HG03196 (cell line): ENCODE results near the gene RALGDS.
A peak's percentile ranks its signal among the peaks of the same experiment; 100 is the strongest.

ENCODE experiments used
- ATAC-seq: cut with Tn5 transposase; IDR thresholded peaks from one replicate; pipeline ENCODE4 v1.9.1; 2021; ENCODE audit not compliant: unreplicated experiment

Gene RALGDS

DNA sequence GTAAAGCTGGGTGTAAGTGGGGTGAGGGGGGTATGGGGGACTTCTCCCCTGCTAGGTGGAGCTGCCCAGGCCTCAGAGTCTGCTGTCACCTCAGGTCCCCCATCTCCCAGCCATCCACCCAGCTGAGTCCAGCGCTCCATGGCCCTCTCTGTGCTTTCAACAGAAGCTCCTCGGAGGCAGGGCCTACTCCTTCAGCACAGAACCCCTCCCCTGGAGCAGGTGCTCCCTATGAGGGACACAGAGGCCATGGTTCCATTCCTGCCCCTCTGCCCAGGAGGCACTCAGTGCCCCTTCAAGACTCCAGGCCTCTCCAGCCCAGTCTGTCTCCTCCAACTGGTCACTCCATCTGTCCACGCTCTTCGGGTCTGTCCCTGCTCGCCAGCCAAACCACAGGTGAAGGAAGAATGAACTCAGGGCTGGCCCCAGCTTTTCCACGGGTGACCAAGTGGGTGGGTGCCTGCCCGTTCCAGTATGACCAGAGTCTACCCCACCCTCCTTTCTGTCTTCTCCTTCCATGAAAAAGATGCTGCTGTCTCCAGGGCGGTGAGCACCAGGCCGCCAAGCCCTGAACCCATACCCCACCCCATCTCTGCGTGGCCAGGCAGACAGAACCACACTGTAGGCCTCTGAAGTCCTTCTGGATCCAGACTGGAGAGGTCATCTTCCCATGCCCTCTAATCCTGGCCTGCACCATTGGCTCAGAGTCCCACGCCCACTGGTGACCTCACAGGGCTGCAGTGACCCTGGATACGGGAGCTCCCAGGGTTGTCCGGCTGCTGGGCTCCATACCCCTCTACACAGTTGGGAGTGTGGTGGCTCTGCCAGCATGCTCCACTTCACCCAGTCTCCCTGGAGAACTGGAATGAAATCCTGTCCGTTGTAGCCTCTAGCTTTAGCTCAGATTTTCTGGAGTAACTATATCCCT lies 30.8 kb upstream of the RALGDS start:
- ATAC-seq = no peak

DNA sequence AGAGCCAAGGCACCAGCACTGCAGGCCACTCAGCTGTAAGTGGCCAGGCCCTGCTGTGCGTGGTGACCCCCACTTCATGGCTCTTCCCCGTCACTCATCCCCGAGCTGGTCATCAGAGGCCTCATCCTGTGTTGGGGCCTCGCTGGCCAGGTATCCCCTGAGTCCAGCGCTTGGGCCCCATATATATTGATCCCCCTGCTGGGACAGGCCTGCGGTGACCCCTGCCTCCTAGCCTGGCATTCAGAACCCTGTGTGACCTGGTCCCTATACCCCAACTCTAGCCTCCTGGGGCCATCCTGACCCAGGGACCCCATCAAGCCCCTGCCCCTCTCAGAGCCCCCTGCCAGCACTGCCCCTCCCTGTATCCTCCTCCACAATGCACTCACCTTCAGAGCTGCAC lies 30.0 kb upstream of the RALGDS start:
- ATAC-seq = no peak

DNA sequence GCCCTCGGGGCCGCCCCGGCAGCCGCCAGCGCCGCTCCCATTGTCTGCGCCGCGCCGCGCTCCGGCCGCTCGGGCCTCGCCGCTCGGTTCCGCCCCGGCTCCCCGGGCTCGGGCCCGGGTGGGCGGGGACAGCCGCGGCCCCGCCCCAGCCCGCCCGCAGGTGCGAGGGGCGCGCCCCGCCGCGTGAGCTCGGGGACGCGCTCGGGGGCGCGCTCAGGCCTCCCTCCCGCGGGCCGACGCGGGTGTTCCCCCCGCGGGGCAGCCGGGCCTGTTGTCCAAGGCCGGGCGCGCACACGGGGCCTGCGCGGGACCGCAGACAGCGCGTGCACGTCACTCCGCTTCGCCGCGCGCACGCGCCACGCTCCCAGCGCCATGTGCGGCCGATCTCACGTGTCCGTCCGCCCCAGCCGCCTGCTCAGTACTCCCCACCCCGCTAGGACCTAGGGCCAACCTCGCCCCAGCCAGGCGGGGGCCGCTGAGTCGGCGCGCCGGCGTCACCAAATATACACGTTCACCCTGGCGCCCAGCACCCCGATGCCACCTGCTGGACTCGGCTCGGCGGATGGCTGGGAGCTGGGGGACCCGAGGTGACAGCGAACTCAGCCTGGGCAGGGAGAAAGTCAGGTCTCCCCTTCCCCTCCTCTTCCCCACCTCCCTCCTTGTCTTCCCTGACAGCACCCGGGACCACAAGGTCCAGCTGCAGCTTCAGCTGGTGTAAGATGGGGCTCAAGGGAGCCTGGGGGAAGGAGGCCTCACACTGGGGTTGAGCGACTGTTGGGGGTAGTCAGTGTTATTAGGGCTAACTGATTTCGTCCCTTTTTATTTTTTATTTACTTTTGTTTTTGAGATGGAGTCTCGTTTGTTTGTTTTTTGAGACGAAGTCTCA lies 28.3 kb upstream of the RALGDS start:
- ATAC-seq = peak; percentile 63

DNA sequence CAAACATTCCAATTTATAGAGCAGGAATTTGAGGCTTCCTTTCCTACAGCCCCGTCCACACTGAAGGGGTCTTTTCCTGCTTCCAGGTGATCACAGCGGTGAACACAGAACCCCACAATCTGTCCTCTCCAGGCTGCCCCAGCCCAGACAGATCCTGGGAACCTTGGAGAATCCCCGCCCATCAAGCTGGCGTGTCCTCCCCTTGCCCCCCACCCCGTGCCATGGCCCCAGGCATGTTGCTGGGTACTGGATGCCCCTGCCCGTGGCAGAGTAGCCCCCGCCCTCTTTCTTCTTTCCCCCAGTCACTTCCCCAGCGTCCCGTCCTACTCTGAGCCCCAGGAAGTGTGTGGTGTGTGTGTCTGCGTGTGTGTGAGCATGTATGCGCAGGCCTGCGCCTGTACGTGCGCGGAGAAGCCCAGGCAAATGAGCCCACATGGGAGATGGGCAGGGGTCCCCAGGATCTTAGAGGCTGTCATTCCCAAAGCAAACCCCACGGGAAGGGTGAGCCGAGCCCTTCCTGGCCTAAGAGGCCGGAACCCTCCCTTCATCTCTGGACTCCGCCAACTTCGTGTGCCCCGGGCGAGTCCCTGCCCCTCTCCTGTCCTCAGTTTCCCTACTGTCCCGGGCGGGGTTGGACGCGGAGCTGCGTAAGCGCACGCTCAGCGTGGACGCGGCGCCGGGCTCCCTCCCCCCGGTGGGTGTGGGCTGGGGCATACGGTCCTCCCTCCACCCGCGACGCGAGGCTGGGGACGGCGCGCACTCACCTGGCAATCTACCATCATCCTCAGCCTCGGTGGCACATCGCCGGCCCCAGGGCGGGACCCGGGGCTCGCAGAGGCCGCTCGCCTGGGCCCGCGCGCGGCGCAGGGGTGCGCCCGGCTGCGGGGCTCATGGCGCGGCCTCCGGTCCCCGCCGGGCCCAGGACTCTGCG lies 27.4 kb upstream of the RALGDS start:
- peak; percentile 17 for ATAC-seq

DNA sequence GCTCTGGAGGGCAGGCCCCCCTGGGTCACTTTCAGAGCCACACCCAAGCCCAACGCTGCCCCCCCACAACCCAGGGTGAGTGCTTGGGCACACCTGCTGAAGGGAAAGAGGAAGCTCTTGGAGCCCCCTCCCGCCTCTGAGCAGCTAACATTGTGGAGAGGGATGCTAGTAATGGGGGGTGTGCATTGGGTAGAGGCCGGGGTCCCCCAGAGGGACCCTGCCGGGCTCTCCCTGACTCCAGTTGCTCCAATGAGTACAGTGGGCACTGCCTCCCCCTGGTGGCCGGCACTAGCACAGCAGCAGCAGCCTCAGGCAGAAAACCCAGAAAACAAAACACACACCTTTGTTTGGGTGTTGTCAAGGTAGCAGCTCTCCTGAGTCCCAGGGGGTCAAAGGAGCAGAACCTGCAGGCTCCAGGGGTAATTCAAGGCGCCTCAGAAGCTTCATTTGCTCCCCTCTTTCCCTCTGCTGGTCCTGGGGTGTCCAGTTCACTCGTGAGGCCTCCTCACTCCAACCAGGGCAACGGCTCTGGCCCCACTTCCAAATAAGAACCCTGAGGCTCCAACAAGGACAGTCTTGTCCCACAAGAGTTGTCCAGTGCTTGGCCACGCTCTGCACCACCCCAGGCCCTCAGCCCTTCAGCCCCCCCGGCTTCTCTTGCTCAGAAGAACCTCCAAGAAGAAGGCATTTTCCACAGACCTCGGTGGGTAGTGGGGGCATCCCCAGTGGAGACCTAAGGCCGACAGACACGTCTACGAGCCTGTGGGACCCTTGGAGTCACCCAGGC lies 26.6 kb upstream of the RALGDS start:
- ATAC-seq = peak; percentile 21

DNA sequence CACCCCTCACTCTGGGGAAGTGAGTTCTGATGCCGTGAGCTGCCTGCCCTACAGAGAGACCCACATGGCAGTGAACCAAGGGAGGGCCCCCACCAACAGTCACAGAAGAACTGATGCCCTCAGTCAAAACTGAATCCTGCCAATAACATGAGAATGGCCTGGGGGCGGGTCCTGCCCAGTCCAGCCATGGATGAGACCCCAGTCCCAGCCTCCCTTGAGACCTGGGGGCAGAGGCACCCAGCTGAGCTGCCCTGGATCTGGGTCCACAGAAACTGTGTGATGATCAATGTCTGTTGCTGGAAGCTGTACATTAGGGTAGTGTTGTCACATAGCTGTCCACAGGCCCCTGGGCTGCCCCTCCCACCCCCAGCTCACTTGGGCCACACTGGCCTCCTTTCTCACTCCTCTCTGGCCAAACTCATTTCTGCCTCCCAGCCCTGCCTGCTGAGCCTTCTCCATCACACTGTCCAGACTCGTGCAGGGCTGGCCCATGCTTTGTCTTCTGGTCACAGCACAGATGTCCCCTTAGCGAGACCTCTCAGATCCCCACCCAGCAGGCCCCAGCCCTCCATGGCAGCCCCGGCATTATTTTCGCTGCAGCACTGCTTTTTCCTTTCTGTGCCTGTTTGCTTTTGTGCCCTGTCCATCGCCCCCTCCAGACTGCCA lies 25.8 kb upstream of the RALGDS start:
- no peak for ATAC-seq

DNA sequence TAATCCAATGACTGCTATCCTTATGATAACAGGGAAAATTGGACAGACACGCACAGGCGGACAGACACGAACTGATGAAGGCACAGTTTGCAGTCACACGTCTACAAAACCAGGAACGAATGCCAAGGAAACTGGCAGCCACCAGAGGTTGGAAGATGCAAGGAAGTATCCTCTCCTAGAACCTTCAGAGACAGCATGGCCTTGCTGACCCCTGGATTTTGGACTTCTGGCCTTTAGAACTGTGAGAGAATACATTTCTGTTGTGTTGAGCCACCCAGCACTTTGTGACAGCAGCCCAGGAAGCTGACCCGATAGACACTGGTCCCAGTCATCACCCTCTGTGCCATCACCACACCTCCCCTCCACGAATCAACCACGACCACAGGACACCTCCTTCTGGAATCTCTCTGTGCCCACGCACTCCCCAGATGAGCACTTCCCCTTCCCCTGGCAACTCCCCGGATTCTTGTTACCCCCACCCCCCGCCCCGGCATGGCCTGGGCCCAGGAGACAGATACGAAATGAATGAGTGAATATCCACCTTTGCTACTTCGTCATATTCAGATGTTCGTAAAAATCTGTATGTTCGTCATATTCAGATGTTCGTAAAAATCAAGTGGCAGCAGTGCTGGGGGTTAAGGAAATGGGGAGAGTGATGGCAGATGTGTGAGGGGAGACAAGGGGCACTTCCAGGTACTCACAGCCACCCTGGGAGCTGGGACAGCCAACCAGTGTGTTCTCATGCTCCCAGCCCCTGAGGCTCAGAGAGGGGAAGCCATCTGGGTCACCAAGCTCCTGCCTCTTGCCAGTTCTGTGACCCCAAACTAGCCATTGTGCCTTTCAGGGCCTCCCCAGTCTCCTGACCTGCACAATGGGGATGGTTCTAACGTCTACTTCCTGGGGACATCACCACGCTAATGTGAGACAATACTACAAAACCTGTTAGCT lies 24.1 kb upstream of the RALGDS start:
- no peak for ATAC-seq

DNA sequence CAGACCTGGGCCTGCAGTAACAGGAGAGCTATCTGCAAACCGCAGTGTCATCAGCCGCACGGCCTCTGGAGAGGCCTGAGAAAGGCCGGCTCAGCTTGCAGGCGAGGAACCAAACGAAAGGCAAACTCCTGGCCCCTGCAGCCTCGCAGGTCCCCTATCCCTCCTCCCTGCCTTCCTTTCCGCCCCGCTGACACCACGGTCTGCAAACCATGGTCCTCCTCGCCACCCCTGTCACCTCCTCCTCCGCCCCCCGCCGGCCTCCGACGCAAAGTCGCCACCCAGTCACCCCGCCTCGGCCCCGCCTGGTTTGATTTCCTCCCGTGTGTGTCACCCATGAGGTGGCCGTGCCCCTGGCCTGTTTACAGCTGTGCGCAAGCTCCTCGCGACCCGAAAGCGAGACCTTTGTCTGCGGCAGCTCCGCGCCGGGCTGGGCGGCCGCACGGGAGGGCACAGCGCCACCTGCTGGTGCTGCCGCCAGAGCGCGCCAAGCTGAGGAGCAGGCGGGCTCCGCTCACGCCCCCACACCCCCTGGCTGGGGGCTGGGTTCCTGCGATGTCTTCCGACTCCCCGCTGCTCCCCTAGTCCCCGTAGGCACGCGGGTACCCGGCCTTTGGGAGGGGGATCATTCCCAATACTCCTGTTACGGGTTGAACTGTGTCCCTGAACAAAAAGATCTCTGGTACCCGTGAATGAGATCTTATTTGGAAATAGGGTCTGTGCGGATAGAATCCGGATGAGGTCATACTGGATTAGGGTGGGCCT lies 23.3 kb upstream of the RALGDS start:
- ATAC-seq = peak; percentile 30

DNA sequence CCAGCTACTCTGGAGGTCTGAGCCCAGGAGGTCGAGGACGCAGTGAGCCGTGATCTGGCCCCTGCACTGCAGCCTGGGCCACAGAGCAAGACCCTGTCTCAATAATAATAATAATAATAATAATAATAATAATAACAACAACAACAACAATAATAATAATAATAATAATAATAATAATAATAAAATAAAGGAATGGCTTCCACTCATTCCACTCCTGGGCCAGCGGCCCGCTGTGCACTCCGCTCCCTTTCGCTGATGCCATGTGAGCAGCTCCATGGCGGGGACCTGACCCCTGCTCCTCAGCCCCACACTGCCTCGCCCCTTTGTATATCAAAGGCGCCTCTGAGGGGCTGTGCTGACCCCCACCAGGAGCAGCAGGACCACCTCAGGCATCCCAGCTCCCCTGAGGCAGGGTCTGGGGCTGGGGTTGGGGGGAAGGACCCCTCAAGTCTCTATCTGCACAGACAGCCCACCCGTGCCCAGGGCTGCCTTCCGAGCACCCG lies 22.6 kb upstream of the RALGDS start:
- ATAC-seq = no peak

DNA sequence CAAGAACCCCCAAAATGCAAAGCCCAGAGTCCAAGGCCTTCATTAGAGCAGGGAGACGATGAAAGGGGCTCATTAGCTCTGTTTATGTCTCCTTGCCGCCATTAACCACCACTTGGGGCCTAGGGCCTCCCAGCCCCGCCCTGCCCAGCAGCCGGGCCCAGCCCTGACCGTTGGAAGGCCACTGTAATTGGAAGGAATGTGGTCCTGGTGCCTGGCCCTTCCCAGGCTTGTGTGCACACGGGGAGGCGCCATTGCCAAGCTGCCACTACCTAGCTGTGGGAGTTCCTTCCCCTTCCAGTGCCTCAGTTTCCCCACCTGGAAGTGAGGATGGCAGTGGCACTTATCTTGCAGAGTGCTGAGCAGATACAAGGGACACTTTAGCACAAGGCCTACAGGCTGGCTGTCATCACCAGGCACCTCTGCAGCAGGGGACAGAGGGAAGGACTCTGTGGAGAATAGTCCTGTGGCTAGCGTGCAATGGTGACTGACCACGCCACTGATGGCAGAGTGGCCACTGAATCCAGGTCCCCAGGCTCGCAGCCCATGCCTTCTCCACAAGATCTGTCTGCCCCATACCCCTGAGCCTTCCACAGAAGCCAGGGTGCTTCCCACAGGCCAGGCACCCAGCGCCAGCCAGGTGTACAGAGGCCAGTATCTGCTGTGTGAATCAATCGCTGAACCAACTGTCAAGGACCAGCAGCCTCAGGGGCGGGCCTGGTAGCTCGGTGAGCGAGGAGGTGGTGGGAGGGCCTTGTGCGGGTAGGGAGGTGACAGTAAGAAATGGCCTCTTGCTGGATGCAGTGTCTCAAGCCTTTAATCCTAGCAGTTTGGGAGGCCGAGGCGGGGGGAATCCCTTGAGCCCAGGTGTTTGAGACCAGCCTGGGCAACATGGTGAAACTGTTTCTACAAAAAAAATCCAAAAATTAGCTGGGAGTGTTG lies 21.9 kb upstream of the RALGDS start:
- ATAC-seq = no peak

DNA sequence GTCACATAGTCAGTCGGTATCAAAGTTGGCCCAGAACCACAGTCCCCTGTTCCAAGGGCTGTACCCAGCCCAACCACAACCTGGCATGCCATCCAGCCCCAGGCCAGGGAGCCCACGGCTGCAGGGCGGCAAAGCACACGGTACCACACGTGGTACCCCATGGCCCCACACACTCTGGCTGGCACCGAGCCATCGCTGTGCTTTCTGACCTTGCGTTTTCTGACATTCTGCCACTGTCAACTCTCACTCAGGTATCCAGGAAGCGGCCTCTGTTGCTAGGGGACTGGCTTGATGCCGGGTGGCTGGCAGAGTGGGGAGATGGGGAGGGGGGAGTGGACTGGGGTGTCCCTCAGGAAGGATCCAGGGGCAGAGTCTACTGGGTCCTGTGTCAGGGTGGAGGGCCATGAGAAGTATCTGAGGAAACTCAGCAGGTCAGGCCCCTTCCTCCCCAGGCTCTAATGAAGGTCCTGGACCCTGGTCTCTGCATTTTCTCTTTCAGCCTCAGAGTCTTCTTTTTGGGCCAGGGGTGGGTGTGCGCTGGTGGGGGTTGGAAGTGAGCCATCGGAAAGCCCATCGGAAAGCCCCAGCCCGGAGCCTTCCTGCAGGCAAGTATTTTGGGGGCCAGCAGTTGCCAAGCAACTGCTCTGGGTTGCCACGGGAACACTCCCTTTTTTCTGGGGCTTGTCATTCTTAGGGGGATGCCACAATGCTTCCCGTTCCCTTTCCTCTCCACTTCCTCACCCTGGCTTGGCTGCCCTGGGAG lies 21.0 kb upstream of the RALGDS start:
- ATAC-seq = no peak

DNA sequence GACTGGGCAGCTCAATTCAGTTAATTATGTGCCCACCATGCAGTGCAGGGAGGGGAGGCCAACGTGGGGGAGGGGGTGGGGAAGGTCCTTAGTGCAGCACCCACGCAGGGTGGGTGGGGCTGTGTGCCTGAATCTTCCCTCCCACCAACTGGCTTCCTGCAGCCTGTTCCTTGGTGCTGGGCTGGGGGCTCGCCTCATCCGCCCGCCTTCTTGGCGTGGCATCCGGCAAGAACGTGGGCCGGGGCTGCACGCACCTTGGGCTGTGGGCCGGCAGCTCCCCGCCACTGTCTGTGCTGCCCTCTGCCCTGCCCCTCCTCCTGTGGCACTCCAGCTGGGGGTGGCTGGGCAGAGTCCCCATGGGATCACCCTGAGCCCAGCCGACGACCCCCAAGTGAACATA lies 19.6 kb upstream of the RALGDS start:
- no peak for ATAC-seq

DNA sequence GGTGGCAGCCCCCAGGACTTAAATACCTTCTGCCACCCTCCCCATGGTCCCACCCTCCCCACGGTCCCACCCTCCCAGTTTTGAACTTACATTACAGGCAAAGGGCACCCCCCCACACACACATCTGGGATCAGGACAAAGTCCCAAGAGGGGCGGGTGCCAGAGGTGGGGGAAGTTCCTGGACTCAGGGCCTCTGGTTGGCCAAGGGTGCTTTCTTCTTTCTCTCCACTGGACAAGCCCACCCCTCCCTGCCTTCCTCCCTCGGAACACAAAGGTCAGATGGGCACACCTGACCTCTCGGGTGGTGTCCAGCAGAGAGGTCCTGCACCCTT lies 19.1 kb upstream of the RALGDS start:
- ATAC-seq = no peak

DNA sequence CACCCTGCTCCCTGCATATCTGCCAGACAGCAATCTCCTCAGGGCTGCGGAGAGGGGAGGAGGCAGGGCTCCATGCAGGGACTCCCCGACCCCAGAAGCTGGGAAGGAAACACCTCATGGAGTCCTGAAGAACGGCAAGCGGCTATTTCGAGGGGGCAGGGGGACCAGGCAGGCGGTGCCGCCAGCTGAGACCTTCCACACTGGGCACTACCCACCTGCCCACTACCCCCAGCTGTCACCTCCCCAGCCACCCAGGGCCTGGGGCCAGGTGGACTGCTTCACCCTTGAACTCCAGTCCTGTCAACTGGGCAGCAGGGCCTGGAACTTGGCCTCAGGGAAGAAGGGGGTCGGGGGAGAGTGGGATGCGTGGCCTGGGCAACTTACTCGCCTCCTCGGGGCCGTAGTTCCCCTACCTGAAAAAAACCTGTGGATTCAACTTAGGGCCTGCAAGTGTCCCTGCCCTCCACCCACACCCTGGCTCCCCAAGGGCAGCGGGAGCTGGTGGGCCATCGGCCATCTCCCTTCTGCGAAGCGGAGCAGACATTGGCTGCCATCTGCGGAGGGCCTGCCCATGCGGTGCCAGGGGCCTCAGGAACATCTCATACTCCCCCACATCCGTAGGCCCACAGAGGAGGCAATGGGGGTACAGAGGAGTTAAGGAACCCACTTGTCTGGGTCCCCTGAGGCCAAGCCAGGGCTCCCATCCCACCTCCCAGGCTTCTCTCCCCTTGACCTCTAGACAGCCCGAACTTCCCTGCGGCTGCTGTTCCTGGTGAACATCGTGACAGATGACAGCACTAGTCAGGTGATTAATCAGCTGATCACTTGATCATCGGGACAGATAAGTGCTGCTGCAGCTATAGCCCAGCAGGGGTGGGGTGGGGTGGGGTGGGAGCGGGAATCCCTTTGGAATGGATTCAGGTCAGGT lies 18.5 kb upstream of the RALGDS start:
- no peak for ATAC-seq
